ENCODE results near the gene TNRC6C. TPM values are rescaled to one million over a fixed set of nuclear protein-coding genes. Genes with fewer than 3 reads are reported as not detected.

The TNRC6C gene
- total and polyA plus RNA-seq, 9 of the 15 experiments (the other 6 are each of a cell fraction or from before 2014, with no cell fraction given) = 0.20 to 4.9 (median 2.3) TPM

DNA sequence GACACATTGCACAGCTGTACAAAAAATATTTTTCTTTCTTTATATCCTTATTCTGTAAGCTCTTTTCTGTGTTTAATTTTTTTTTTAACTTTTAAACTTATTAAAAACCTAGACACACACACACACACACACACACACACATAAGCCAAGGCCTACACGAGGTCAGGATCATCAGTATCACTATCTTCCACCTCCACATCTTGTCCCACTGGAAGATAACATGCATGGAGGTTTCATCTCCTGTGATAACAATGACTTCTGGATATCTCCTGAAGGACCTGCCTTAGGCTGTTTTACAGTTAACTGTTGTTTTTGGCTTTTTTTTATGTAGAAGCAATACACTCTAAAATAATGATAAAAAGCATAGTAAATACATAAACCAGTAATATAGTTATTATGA, 71.2 kb downstream of the TNRC6C start (continued):
- TF ChIP-seq YBX1 (IDR thresholded peaks at IDR 0.05) (no peak), ZNF384 (IDR thresholded peaks at IDR 0.05; ENCODE audit: low read depth, low read length) (no peak), SETDB1 (IDR thresholded peaks at IDR 0.05; ENCODE audit: low read length) (no peak), MYNN (IDR thresholded peaks at IDR 0.05) (no peak), MYNN (CRISPR knock-in tag; IDR thresholded peaks at IDR 0.05) (no peak), POU5F1 (IDR thresholded peaks at IDR 0.05; ENCODE audit: borderline replicate concordance, low read depth, low read length, partially characterized antibody) (no peak), FOXA3 (CRISPR knock-in tag; conservative IDR thresholded peaks at IDR 0.05 in 1 of 2, IDR thresholded peaks at IDR 0.05 in 1 of 2) (no peak), MCM2 (IDR thresholded peaks at IDR 0.05; ENCODE audit: low read depth) (no peak), MECOM (CRISPR knock-in tag; IDR thresholded peaks at IDR 0.05) (peak; percentile 99), ZNF77 (CRISPR knock-in tag; IDR thresholded peaks at IDR 0.05) (no peak), KDM1A (IDR thresholded peaks at IDR 0.05) (peak; percentile 73 to 90), NCOA1 (IDR thresholded peaks at IDR 0.05; ENCODE audit: low read depth) (peak; percentile 68; the same call in 1 of the 2 replicates), PHF8 (IDR thresholded peaks at IDR 0.05; ENCODE audit: borderline replicate concordance, low read length) (no peak), ZNF184 (CRISPR knock-in tag; IDR thresholded peaks at IDR 0.05) (no peak), TBP (optimal IDR thresholded peaks at IDR 0.05; ENCODE audit: low read depth, low read length) (no peak), CCNT2 (IDR thresholded peaks at IDR 0.05; ENCODE audit: borderline replicate concordance, extremely low read depth, insufficient read length, low read depth, low read length) (peak; percentile 90)
- TF ChIP-seq, protein P1, sequence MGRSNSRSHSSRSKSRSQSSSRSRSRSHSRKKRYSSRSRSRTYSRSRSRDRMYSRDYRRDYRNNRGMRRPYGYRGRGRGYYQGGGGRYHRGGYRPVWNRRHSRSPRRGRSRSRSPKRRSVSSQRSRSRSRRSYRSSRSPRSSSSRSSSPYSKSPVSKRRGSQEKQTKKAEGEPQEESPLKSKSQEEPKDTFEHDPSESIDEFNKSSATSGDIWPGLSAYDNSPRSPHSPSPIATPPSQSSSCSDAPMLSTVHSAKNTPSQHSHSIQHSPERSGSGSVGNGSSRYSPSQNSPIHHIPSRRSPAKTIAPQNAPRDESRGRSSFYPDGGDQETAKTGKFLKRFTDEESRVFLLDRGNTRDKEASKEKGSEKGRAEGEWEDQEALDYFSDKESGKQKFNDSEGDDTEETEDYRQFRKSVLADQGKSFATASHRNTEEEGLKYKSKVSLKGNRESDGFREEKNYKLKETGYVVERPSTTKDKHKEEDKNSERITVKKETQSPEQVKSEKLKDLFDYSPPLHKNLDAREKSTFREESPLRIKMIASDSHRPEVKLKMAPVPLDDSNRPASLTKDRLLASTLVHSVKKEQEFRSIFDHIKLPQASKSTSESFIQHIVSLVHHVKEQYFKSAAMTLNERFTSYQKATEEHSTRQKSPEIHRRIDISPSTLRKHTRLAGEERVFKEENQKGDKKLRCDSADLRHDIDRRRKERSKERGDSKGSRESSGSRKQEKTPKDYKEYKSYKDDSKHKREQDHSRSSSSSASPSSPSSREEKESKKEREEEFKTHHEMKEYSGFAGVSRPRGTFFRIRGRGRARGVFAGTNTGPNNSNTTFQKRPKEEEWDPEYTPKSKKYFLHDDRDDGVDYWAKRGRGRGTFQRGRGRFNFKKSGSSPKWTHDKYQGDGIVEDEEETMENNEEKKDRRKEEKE (IDR thresholded peaks at IDR 0.05; ENCODE audit: borderline replicate concordance in 1 of 2, control insufficient read depth in 1 of 2, low read depth in 2 of 2, low read length in 1 of 2) = no peak; a peak in 1 of 4 replicates
- TF ChIP-seq, protein P2, sequence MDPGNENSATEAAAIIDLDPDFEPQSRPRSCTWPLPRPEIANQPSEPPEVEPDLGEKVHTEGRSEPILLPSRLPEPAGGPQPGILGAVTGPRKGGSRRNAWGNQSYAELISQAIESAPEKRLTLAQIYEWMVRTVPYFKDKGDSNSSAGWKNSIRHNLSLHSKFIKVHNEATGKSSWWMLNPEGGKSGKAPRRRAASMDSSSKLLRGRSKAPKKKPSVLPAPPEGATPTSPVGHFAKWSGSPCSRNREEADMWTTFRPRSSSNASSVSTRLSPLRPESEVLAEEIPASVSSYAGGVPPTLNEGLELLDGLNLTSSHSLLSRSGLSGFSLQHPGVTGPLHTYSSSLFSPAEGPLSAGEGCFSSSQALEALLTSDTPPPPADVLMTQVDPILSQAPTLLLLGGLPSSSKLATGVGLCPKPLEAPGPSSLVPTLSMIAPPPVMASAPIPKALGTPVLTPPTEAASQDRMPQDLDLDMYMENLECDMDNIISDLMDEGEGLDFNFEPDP (CRISPR knock-in tag; IDR thresholded peaks at IDR 0.05) = no peak
- TF ChIP-seq, protein P3, sequence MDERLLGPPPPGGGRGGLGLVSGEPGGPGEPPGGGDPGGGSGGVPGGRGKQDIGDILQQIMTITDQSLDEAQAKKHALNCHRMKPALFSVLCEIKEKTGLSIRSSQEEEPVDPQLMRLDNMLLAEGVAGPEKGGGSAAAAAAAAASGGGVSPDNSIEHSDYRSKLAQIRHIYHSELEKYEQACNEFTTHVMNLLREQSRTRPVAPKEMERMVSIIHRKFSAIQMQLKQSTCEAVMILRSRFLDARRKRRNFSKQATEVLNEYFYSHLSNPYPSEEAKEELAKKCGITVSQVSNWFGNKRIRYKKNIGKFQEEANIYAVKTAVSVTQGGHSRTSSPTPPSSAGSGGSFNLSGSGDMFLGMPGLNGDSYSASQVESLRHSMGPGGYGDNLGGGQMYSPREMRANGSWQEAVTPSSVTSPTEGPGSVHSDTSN (CRISPR knock-in tag; IDR thresholded peaks at IDR 0.05; ENCODE audit: low read depth) = no peak
- TF ChIP-seq, protein P3 (tag; conservative IDR thresholded peaks at IDR 0.05; ENCODE audit: low read depth) = no peak
- TF ChIP-seq, protein P4, sequence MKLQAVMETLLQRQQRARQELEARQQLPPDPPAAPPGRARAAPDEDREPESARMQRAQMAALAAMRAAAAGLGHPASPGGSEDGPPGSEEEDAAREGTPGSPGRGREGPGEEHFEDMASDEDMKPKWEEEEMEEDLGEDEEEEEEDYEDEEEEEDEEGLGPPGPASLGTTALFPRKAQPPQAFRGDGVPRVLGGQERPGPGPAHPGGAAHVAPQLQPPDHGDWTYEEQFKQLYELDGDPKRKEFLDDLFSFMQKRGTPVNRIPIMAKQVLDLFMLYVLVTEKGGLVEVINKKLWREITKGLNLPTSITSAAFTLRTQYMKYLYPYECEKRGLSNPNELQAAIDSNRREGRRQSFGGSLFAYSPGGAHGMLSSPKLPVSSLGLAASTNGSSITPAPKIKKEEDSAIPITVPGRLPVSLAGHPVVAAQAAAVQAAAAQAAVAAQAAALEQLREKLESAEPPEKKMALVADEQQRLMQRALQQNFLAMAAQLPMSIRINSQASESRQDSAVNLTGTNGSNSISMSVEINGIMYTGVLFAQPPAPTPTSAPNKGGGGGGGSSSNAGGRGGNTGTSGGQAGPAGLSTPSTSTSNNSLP (IDR thresholded peaks at IDR 0.05; ENCODE audit: borderline replicate concordance, low read depth, low read length) = peak; percentile 78; the same call in 1 of the 2 replicates
